Transverse colon (tissue), 4 donors: ENCODE data around the gene MYH9. TPM values are rescaled to one million over a fixed set of nuclear protein-coding genes. Genes with fewer than 3 reads are reported as not detected.

Experiments
- DNase-seq: peaks from one replicate; pipeline ENCODE4 v3.0.0-alpha.2; 2019
- H3K27ac ChIP-seq, 4 donors: fragments of 200-600 bp; sonication (generic); 2 replicates each; pipeline ENCODE4 v1.5.1; 2016 to 2018; ENCODE audit warnings: inconsistent platforms in 4 of 4
- H3K27me3 ChIP-seq: fragments of 200-600 bp; sonication (generic); 2 replicates; pipeline ENCODE4 v1.5.1; 2017; ENCODE audit warnings: inconsistent platforms
- H3K36me3 ChIP-seq, 4 donors: fragments of 200-600 bp; sonication (generic); 2 replicates each; pipeline ENCODE4 v1.5.1; 2017 to 2019; ENCODE audit warnings: inconsistent platforms in 4 of 4
- H3K4me1 ChIP-seq, 4 donors: fragments of 200-600 bp; sonication (generic); 2 replicates each; pipeline ENCODE4 v1.5.1; 2017 to 2020; ENCODE audit warnings: inconsistent platforms in 4 of 4
- H3K4me3 ChIP-seq, 4 donors: fragments of 200-600 bp; sonication (generic); 1 replicate in 1 of 4; 2 replicates in 3 of 4; pipeline versions ENCODE4 v1.5.1 to v1.6.1; 2017 to 2019; ENCODE audit warnings: inconsistent platforms in 4 of 4
- H3K9me3 ChIP-seq, 2 donors: fragments of 200-600 bp; sonication (generic); 2 replicates each; pipeline ENCODE4 v1.5.1; 2017 to 2019; ENCODE audit warnings: inconsistent platforms in 2 of 2
- EP300 ChIP-seq: sonication (generic); formaldehyde crosslinking; IDR thresholded peaks from one replicate; pipeline ENCODE4 v1.6.1; 2017; ENCODE audit warnings: antibody characterized with exemption, low read depth
- POLR2A ChIP-seq: fragments of 450-650 bp; IDR thresholded peaks from one replicate; pipeline ENCODE4 v1.6.1; 2016; ENCODE audit warnings: antibody characterized with exemption, mild to moderate bottlenecking, moderate library complexity
- POLR2AphosphoS5 ChIP-seq, 3 donors: sonication (generic); formaldehyde crosslinking; IDR thresholded peaks; one replicate each; pipeline ENCODE4 v1.6.1; 2016; ENCODE audit warnings: antibody characterized with exemption in 3 of 3
- WGBS, 2 donors: methylation state at CpG; one replicate each; pipeline ENCODE4 v1.1.5; 2018; ENCODE audit warnings: low coverage in 1 of 2; 5-methylcytosine and 5-hydroxymethylcytosine counted together
- in situ Hi-C, 4 donors: fragments of 200-750 bp; cut with MboI; loops; one replicate each; pipeline versions ENCODE4 v1.15.0 to v1.15.1; 2017; ENCODE audit warnings: low sequenced_read_pairs in 3 of 4, low pct_ligation_motif_present in 1 of 4, low pct_unique_long_range_greater_than_20kb in 1 of 4
- intact Hi-C: fragments of 100-400 bp; cut with DNase I; formaldehyde crosslinking; loops from one replicate; pipeline ENCODE4 v1.15.1; 2023; ENCODE audit warnings: low total_unique reads
- total RNA-seq, 4 donors: library from RNA; depleted of rRNA; stranded (reverse); fragments of >200 nt; gene quantifications; one replicate each; pipeline ENCODE4 v1.1.0, GENCODE V29; 2016
- TF ChIP-seq, protein P1 (sequence below), 5 experiments: fragments of 200-600 bp in 3 of 5; fragments of 450-650 bp in 2 of 5; sonication (generic) in 3 of 5; IDR thresholded peaks; 1 replicate in 2 of 5; 2 replicates in 3 of 5; pipeline ENCODE4 v1.5.1; 2016 to 2017; ENCODE audit warnings: antibody characterized with exemption in 5 of 5, inconsistent platforms in 3 of 5, mild to moderate bottlenecking in 2 of 5, moderate library complexity in 1 of 5

Gene MYH9
- total RNA-seq, 4 donors from 2014 or later: 385 to 511 (median 460) TPM

DNA sequence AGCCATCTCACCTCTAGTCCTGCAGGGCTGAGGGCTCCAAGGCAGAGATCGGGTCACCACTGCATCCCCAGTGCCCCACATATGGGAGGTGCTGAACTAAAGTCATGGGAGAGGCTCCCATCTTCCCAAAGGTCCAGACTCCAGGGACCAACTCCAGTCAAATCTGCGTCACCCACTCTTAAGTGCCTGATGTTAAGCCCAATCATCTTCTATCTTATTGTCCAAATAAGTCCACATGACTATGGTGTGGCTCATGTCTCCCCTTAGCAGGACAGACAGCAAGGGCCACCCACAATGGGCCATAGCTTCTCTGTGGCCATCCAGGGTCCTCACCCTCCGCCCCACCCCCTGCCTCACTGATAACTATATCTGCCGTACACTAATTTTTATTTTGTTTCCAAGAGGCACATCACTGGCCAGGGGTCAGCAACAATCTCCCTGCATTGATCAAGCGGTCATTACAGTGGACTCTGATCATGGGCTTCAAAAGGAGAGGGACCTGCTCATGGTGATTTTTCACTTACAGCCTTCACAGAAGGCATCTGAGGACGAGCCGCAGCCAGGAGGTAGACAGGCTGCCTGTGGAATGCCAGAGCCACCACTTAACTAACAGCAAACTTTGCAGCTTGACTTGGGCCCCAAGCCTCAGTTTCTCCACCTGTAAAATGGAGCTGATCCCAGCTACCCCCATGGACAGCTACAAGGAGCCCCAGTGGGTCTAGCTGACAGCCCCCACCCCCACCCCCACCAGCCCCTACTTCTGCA is 23.3 kb downstream of the MYH9 start:
- 64 to 68% methylated on average over 5 to 7 of the region's 7 CpGs for WGBS, 2 donors
- TF ChIP-seq, protein P1, sequence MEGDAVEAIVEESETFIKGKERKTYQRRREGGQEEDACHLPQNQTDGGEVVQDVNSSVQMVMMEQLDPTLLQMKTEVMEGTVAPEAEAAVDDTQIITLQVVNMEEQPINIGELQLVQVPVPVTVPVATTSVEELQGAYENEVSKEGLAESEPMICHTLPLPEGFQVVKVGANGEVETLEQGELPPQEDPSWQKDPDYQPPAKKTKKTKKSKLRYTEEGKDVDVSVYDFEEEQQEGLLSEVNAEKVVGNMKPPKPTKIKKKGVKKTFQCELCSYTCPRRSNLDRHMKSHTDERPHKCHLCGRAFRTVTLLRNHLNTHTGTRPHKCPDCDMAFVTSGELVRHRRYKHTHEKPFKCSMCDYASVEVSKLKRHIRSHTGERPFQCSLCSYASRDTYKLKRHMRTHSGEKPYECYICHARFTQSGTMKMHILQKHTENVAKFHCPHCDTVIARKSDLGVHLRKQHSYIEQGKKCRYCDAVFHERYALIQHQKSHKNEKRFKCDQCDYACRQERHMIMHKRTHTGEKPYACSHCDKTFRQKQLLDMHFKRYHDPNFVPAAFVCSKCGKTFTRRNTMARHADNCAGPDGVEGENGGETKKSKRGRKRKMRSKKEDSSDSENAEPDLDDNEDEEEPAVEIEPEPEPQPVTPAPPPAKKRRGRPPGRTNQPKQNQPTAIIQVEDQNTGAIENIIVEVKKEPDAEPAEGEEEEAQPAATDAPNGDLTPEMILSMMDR (IDR thresholded peaks at IDR 0.05): no peak
- peak in 1 of 3 donors; percentile 25 for TF ChIP-seq POLR2AphosphoS5 (IDR thresholded peaks at IDR 0.05)
- no peaks in the 10 kb centered on the region for H3K9me3 ChIP-seq
- in situ Hi-C loops (no loop called here), intact Hi-C loops (no loop called here)
- DNase-seq: no peak
- H3K4me1 ChIP-seq: peaks cover 91 to 99% (median 97%) of the 10 kb centered on the region in 4 donors
- H3K36me3 ChIP-seq: no peaks in the 10 kb centered on the region
- H3K4me3 ChIP-seq: no peak overlapping the region
- H3K27me3 ChIP-seq: no peaks in the 10 kb centered on the region
- H3K27ac ChIP-seq: peak overlapping the region; percentile 96 to 100 (median 98)

DNA sequence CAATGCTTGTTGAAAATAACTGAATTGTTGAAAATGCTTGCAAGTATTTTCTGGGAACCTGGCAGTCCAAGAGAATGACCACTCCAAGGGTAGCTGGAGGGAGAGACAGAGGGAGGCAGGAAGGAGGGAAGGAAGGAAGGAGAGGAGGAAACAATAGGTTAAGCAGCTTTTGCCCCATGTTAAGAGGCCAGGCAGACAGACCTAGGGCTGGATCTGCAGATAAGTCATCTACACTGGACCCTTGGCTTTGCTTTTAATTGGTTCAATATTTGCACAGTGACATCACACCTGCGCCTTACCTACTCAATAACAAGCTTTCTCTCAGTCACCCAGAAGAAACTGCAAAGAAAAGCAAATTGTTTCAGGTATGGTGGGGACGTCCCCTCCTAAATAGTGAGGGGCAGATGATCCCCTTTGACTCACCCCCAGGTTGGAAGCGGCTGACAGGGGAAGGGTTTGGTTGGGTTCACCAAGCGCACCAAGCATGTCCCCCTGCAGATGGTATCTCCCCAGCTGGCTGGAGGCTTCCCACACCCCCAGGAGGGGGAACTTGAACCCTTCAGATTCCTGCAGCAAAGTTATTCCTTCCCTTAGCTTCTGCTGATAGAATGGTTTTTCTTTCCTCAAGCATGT is 24.3 kb downstream of the MYH9 start:
- Histone ChIP-seq H3K4me3 (no peak overlapping the region), H3K27ac (peak overlapping the region; percentile 96 to 100 (median 98)), H3K36me3 (no peaks in the 10 kb centered on the region), H3K4me1 (peaks cover 91 to 99% (median 97%) of the 10 kb centered on the region in 4 donors), H3K9me3 (no peaks in the 10 kb centered on the region), H3K27me3 (no peaks in the 10 kb centered on the region)
- 46% methylated on average over 4 of the region's 4 CpGs; no CpG with 5 or more reads in 1 of the 2 donors for WGBS, 2 donors
- no peak for DNase-seq
- in situ Hi-C loops: no loop called here
- TF ChIP-seq EP300: no peak
- no peak for TF ChIP-seq POLR2A
- no peak for TF ChIP-seq POLR2AphosphoS5 (IDR thresholded peaks at IDR 0.05)
- TF ChIP-seq, protein P1 (IDR thresholded peaks at IDR 0.05): no peak
- intact Hi-C loops: no loop called here

DNA sequence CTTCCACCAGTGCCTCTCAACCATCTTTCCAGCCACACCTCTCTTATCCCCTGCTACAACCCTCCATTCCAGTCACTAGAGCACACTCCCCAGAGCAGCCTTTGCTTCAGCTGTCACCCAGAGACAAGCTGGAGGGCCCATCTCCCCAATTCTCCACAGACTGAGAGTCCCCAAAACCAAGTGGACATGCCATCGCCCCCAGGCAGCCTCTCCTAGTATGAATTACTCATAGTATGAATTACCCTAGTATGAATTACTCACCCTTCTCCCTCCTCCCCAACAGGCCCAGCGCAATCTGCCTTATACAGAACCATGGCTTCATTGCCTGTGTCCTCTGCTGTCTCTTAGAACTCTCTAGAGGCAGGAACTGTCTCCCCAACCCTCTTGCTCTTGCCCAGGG is 24.8 kb downstream of the MYH9 start:
- H3K27ac ChIP-seq: peak overlapping the region; percentile 96 to 100 (median 98)

DNA sequence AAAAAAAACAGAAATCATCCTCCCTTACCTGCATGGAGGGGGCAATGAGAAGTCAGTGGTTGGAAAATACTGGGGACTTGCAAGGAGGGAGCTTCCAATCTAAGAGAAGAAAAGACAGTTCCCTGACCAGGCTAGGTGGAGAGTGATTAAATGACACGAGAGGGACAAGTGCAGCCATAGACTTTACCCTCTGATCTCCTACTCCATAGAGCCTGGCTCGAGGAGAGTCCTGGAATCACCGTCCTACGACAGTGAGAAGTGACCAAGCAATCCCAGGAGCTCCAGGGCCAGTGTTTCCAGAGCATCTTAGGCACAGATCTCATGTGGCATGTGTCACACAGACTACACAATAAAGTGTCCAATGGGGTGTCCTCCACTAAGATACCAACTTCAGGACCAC is 25.7 kb downstream of the MYH9 start:
- no peaks in the 10 kb centered on the region for H3K36me3 ChIP-seq
- H3K27ac ChIP-seq: peak overlapping the region; percentile 96 to 100 (median 98)
- 51% methylated on average over 4 of the region's 4 CpGs; no CpG with 5 or more reads in 1 of the 2 donors for WGBS, 2 donors
- no peaks in the 10 kb centered on the region for H3K9me3 ChIP-seq
- no peak overlapping the region for H3K4me3 ChIP-seq
- TF ChIP-seq POLR2AphosphoS5 (IDR thresholded peaks at IDR 0.05) (no peak), POLR2A (no peak), EP300 (no peak)
- TF ChIP-seq, protein P1 (IDR thresholded peaks at IDR 0.05): no peak
- DNase-seq: no peak
- H3K27me3 ChIP-seq: no peaks in the 10 kb centered on the region
- H3K4me1 ChIP-seq: peaks cover 83 to 97% (median 97%) of the 10 kb centered on the region in 4 donors
- in situ Hi-C loops (no loop called here), intact Hi-C loops (no loop called here)

More for the DNA sequence above, 24.8 kb downstream of the MYH9 start:
- WGBS, 2 donors: 42% methylated on average over 2 of the region's 2 CpGs; no CpG with 5 or more reads in 1 of the 2 donors
- intact Hi-C loops (no loop called here), in situ Hi-C loops (no loop called here)
- DNase-seq: no peak
- H3K9me3 ChIP-seq: no peaks in the 10 kb centered on the region
- TF ChIP-seq, protein P1 (IDR thresholded peaks at IDR 0.05): no peak
- TF ChIP-seq POLR2AphosphoS5 (IDR thresholded peaks at IDR 0.05) (no peak), EP300 (no peak), POLR2A (no peak)
- H3K36me3 ChIP-seq: no peaks in the 10 kb centered on the region
- no peaks in the 10 kb centered on the region for H3K27me3 ChIP-seq
- peaks cover 87 to 97% (median 97%) of the 10 kb centered on the region in 4 donors for H3K4me1 ChIP-seq
- no peak overlapping the region for H3K4me3 ChIP-seq
